ENCODE results near the gene POPDC2. TPM values are rescaled to one million over a fixed set of nuclear protein-coding genes. Genes with fewer than 3 reads are reported as not detected.

The POPDC2 gene
- total RNA-seq, 1 donor from 2014 or later = 4.9 TPM

GRCh38 chr3:119626196-119626595, 34.2 kb downstream of the POPDC2 start:
- DNase-seq (ENCODE audit: low spot score) (no peak), ATAC-seq (no peak)
- intact Hi-C loops (cut with DNase I) = no loop called here

- no peak for ATAC-seq
- intact Hi-C loops (cut with DNase I) = no loop called here
- DNase-seq (ENCODE audit: low spot score) = no peak
These were observed 34.8 kb downstream of the POPDC2 start for GRCh38 chr3:119625451-119626153.

GRCh38 chr3:119624002-119624720, 36.2 kb downstream of the POPDC2 start:
- ATAC-seq (no peak), DNase-seq (ENCODE audit: low spot score) (no peak)
- intact Hi-C loops (cut with DNase I) = no loop called here

- intact Hi-C loops (cut with DNase I) = no loop called here
- ATAC-seq (no peak), DNase-seq (ENCODE audit: low spot score) (no peak)
These were observed 39.5 kb downstream of the POPDC2 start for GRCh38 chr3:119620899-119621298.

GRCh38 chr3:119619094-119619493, 41.3 kb downstream of the POPDC2 start:
- DNase-seq (ENCODE audit: low spot score) (no peak), ATAC-seq (no peak)
- intact Hi-C loops (cut with DNase I) = no loop called here

- intact Hi-C loops (cut with DNase I) = no loop called here
- no peak for DNase-seq (ENCODE audit: low spot score)
- ATAC-seq = no peak
These were observed 44.3 kb downstream of the POPDC2 start for GRCh38 chr3:119616056-119616455.

- DNase-seq (ENCODE audit: low spot score) (no peak), ATAC-seq (no peak)
- intact Hi-C loops (cut with DNase I) = no loop called here
These were observed 46.5 kb downstream of the POPDC2 start for GRCh38 chr3:119613872-119614271.

- intact Hi-C loops (cut with DNase I) = no loop called here
- no peak for ATAC-seq
- no peak for DNase-seq (ENCODE audit: low spot score)
These were observed 47.2 kb downstream of the POPDC2 start for GRCh38 chr3:119613201-119613600.

GRCh38 chr3:119611664-119612063, 48.7 kb downstream of the POPDC2 start:
- intact Hi-C loops (cut with DNase I) = no loop called here
- DNase-seq (ENCODE audit: low spot score) = no peak
- no peak for ATAC-seq

GRCh38 chr3:119609301-119609700, 51.1 kb downstream of the POPDC2 start:
- no peak for ATAC-seq
- DNase-seq (ENCODE audit: low spot score) = no peak
- intact Hi-C loops (cut with DNase I) = no loop called here

- ATAC-seq (no peak), DNase-seq (ENCODE audit: low spot score) (no peak)
- intact Hi-C loops (cut with DNase I) = no loop called here
These were observed 51.9 kb downstream of the POPDC2 start for GRCh38 chr3:119608405-119609000.

- intact Hi-C loops (cut with DNase I) = no loop called here
- no peak for ATAC-seq
- DNase-seq (ENCODE audit: low spot score) = no peak
These were observed 55.5 kb downstream of the POPDC2 start for GRCh38 chr3:119604878-119605277.

- intact Hi-C loops (cut with DNase I) = no loop called here
- ATAC-seq (no peak), DNase-seq (ENCODE audit: low spot score) (no peak)
These were observed 57.7 kb downstream of the POPDC2 start for GRCh38 chr3:119602676-119603075.

GRCh38 chr3:119601154-119601553, 59.2 kb downstream of the POPDC2 start:
- DNase-seq (ENCODE audit: low spot score) (no peak), ATAC-seq (no peak)
- intact Hi-C loops (cut with DNase I) = no loop called here

- DNase-seq (ENCODE audit: low spot score) = no peak
- intact Hi-C loops (cut with DNase I) = no loop called here
These were observed 59.7 kb downstream of the POPDC2 start for GRCh38 chr3:119600732-119601131.

GRCh38 chr3:119599558-119600174, 60.7 kb downstream of the POPDC2 start:
- intact Hi-C loops (cut with DNase I) = no loop called here
- DNase-seq (ENCODE audit: low spot score) (no peak), ATAC-seq (no peak)

More at GRCh38 chr3:119600732-119601131, 59.7 kb downstream of the POPDC2 start:
- peak; percentile 17 for ATAC-seq

- ATAC-seq (no peak), DNase-seq (ENCODE audit: low spot score) (no peak)
- intact Hi-C loops (cut with DNase I) = no loop called here
These were observed 61.8 kb downstream of the POPDC2 start for GRCh38 chr3:119598410-119599098.

- DNase-seq (ENCODE audit: low spot score) (no peak), ATAC-seq (no peak)
These were observed 62.7 kb downstream of the POPDC2 start, which contains the start of gene PLA1A for GRCh38 chr3:119597548-119598288. PLA1A (plus strand) TSS chr3:119597885; CDS start chr3:119597914, 29 bp downstream.

More at GRCh38 chr3:119597548-119598288, 62.7 kb downstream of the POPDC2 start, which contains the start of gene PLA1A:
- intact Hi-C loops (cut with DNase I) = no loop called here

Data from sciatic nerve (tissue), 2 donors.